ENCODE results near the gene NUP88.
"Not testable (repeated sequence)": the region's sequence is repeated elsewhere in the genome, so short reads cannot be mapped to it uniquely, and the experiment has no call there.

The NUP88 gene

GRCh38 chr17:5434984-5435383, 15.5 kb upstream of the NUP88 start:
- Histone ChIP-seq H3K4me3 (ENCODE audit: control insufficient read depth in 1 of 7, extremely low read depth in 1 of 7, insufficient read depth in 4 of 7, low read depth in 2 of 7, low read length in 6 of 7) (no peak overlapping the region), H3K4me1 (ENCODE audit: control extremely low read depth in 1 of 4, control insufficient read depth in 4 of 4, insufficient read depth in 4 of 4, low read length in 3 of 4) (peaks cover 17 to 35% (median 25%) of the 10 kb centered on the region in 4 experiments), H3K27me3 (replicated peaks in 2 of 5; ENCODE audit: control insufficient read depth in 4 of 5, insufficient read depth in 5 of 5, low read length in 4 of 5) (no peaks in the 10 kb centered on the region), H3K9me3 (ENCODE audit: control extremely low read depth in 1 of 5, control insufficient read depth in 4 of 5, insufficient read depth in 2 of 5, low read depth in 1 of 5, low read length in 4 of 5) (no peaks in the 10 kb centered on the region), H3K36me3 (ENCODE audit: control insufficient read depth in 4 of 4, insufficient read depth in 4 of 4, low read length in 3 of 4) (peaks cover 19 to 63% (median 47%) of the 10 kb centered on the region in 4 experiments), H3K27ac (ENCODE audit: insufficient read depth in 1 of 2, low read depth in 1 of 2, low read length in 2 of 2, poor library complexity in 1 of 2, severe bottlenecking in 2 of 2) (no peak overlapping the region)
- ChIA-PET CTCF (no interaction called here), POLR2A (no interaction called here)
- DNase-seq: no peak
- WGBS (ENCODE audit: insufficient coverage): 100% methylated on average over 2 of the region's 2 CpGs

- Histone ChIP-seq H3K4me3 (ENCODE audit: control insufficient read depth in 1 of 7, extremely low read depth in 1 of 7, insufficient read depth in 4 of 7, low read depth in 2 of 7, low read length in 6 of 7) (no peak overlapping the region), H3K4me1 (ENCODE audit: control extremely low read depth in 1 of 4, control insufficient read depth in 4 of 4, insufficient read depth in 4 of 4, low read length in 3 of 4) (peaks cover 4 to 14% (median 10%) of the 10 kb centered on the region in 4 experiments), H3K27me3 (replicated peaks in 2 of 5; ENCODE audit: control insufficient read depth in 4 of 5, insufficient read depth in 5 of 5, low read length in 4 of 5) (no peaks in the 10 kb centered on the region), H3K9me3 (ENCODE audit: control extremely low read depth in 1 of 5, control insufficient read depth in 4 of 5, insufficient read depth in 2 of 5, low read depth in 1 of 5, low read length in 4 of 5) (no peaks in the 10 kb centered on the region), H3K36me3 (ENCODE audit: control insufficient read depth in 4 of 4, insufficient read depth in 4 of 4, low read length in 3 of 4) (peaks cover 24 to 83% (median 71%) of the 10 kb centered on the region in 4 experiments), H3K27ac (ENCODE audit: insufficient read depth in 1 of 2, low read depth in 1 of 2, low read length in 2 of 2, poor library complexity in 1 of 2, severe bottlenecking in 2 of 2) (no peak overlapping the region)
- WGBS (ENCODE audit: insufficient coverage): 87% methylated on average over 2 of the region's 3 CpGs
- ChIA-PET POLR2A (no interaction called here), CTCF (no interaction called here)
- no peak for DNase-seq
Measured at GRCh38 chr17:5431949-5432556, 12.6 kb upstream of the NUP88 start.

GRCh38 chr17:5431234-5431633, 11.8 kb upstream of the NUP88 start:
- Histone ChIP-seq H3K36me3 (ENCODE audit: control insufficient read depth in 4 of 4, insufficient read depth in 4 of 4, low read length in 3 of 4) (peaks cover 24 to 90% (median 72%) of the 10 kb centered on the region in 4 experiments), H3K27ac (ENCODE audit: insufficient read depth in 1 of 2, low read depth in 1 of 2, low read length in 2 of 2, poor library complexity in 1 of 2, severe bottlenecking in 2 of 2) (peak overlapping the region in 1 of 2 experiments; percentile 21)
- DNase-seq: peak in 1 of 3 donors; percentile 12
- WGBS (ENCODE audit: insufficient coverage): 41% methylated on average over 2 of the region's 5 CpGs
- CTCF ChIA-PET: interaction anchor here (1.2 to 2.6 kb wide), 2 partner anchors 8 to 11 kb away, joined by 3 to 12 read pairs; partner anchors contain the start of gene C1QBP
- H3K27me3 ChIP-seq (replicated peaks in 2 of 5; ENCODE audit: control insufficient read depth in 4 of 5, insufficient read depth in 5 of 5, low read length in 4 of 5); H3K4me3 ChIP-seq (ENCODE audit: control insufficient read depth in 1 of 7, extremely low read depth in 1 of 7, insufficient read depth in 4 of 7, low read depth in 2 of 7, low read length in 6 of 7); H3K4me1 ChIP-seq (ENCODE audit: control extremely low read depth in 1 of 4, control insufficient read depth in 4 of 4, insufficient read depth in 4 of 4, low read length in 3 of 4); H3K9me3 ChIP-seq (ENCODE audit: control extremely low read depth in 1 of 5, control insufficient read depth in 4 of 5, insufficient read depth in 2 of 5, low read depth in 1 of 5, low read length in 4 of 5); POLR2A ChIA-PET: not testable (repeated sequence)

DNA sequence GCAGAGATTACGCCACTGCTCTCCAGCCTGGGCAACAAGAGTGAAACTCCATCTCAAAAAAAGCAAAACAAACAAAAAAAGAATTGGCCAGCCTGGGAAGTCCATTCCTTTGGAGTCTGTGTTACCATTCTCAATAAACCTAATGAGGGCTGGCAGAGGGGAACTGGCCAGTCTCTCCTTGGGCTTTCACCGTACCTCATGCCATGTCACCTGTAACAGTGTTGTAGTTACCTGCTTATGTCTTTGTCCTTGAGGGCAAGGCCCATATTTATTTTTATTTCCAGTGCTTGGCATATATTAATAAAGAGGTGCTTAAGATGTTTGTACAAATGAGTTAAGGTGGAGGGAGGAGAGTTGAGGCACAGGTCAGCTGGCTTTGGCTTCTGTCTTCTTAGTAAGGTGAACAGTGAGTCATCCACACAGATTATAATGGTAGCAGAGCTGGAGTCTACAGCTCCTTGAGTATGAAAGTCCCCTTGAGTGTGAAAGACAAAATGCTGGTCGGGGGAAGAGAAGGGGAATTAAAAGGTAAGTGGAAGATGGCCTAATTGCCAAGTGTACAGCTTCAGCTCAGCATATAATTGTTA, 11.0 kb upstream of the NUP88 start:
- CTCF ChIA-PET: interaction anchor here (0.7 to 2.6 kb wide), 4 partner anchors 9 to 12 kb away, joined by 3 to 12 read pairs (median 4); partner anchors contain the start of genes C1QBP, NUP88 and RPAIN
- peak overlapping the region in 1 of 2 experiments; percentile 11 for H3K27ac ChIP-seq (ENCODE audit: insufficient read depth in 1 of 2, low read depth in 1 of 2, low read length in 2 of 2, poor library complexity in 1 of 2, severe bottlenecking in 2 of 2)
- POLR2A ChIA-PET: interaction anchor here (0.6 kb wide), 1 partner anchor 74 kb away, joined by 4 read pairs; no protein-coding TSS in a partner anchor
- H3K4me1 ChIP-seq (ENCODE audit: control extremely low read depth in 1 of 4, control insufficient read depth in 4 of 4, insufficient read depth in 4 of 4, low read length in 3 of 4): peaks cover 0 to 3% (median 1%) of the 10 kb centered on the region in 4 experiments
- peaks cover 27 to 92% (median 76%) of the 10 kb centered on the region in 4 experiments for H3K36me3 ChIP-seq (ENCODE audit: control insufficient read depth in 4 of 4, insufficient read depth in 4 of 4, low read length in 3 of 4)
- H3K9me3 ChIP-seq (ENCODE audit: control extremely low read depth in 1 of 5, control insufficient read depth in 4 of 5, insufficient read depth in 2 of 5, low read depth in 1 of 5, low read length in 4 of 5): no peaks in the 10 kb centered on the region
- DNase-seq: no peak
- H3K27me3 ChIP-seq (replicated peaks in 2 of 5; ENCODE audit: control insufficient read depth in 4 of 5, insufficient read depth in 5 of 5, low read length in 4 of 5): no peaks in the 10 kb centered on the region
- 100% methylated on average over 3 of the region's 3 CpGs for WGBS (ENCODE audit: insufficient coverage)
- no peak overlapping the region for H3K4me3 ChIP-seq (ENCODE audit: control insufficient read depth in 1 of 7, extremely low read depth in 1 of 7, insufficient read depth in 4 of 7, low read depth in 2 of 7, low read length in 6 of 7)

DNA sequence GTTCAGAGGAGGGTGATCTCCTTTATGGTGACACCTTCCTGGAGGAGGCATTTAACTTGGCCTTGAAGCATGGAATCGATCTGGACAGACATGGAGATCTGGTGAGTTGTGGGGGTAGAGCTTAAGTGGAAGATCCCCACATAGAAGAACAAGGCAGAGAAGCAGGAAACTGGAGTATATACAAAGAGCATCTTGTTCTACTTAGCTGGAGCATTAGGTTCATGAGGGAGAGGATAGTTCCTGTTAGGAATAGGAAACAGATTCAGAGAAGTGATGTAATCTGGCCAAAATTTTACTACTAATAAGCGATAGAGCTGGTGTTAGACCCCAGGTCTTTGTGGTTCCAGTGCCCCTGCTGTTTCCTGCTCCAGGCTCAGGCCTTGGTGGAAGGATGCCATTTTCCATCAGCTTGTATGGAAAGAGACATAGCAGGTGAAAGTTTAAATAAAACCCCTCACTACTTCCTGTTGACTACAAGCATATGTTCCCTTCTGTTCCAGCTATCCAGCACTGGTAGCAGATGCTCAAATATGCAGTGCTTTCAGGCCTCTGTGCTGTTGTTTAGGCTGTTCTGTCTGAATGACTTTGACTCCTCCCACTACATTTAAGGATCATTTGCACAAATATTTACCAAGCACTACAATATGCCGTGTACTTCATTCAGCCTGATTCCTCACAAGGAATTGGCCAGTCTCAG, 9.9 kb upstream of the NUP88 start:
- CTCF ChIA-PET: interaction anchor here (1.2 to 2.6 kb wide), 3 partner anchors 8 to 10 kb away, joined by 3 to 12 read pairs (median 5); partner anchors contain the start of genes C1QBP, NUP88 and RPAIN
- POLR2A ChIA-PET: interaction anchor here (0.7 kb wide), 1 partner anchor 10 kb away, joined by 3 read pairs; the partner anchor contains the start of gene C1QBP
- no peak for DNase-seq
- Histone ChIP-seq H3K9me3 (ENCODE audit: control extremely low read depth in 1 of 5, control insufficient read depth in 4 of 5, insufficient read depth in 2 of 5, low read depth in 1 of 5, low read length in 4 of 5) (no peaks in the 10 kb centered on the region), H3K4me1 (ENCODE audit: control extremely low read depth in 1 of 4, control insufficient read depth in 4 of 4, insufficient read depth in 4 of 4, low read length in 3 of 4) (no peaks in the 10 kb centered on the region), H3K36me3 (ENCODE audit: control insufficient read depth in 4 of 4, insufficient read depth in 4 of 4, low read length in 3 of 4) (peaks cover 30 to 94% (median 73%) of the 10 kb centered on the region in 4 experiments), H3K27ac (ENCODE audit: insufficient read depth in 1 of 2, low read depth in 1 of 2, low read length in 2 of 2, poor library complexity in 1 of 2, severe bottlenecking in 2 of 2) (peak overlapping the region in 1 of 2 experiments; percentile 20), H3K27me3 (replicated peaks in 2 of 5; ENCODE audit: control insufficient read depth in 4 of 5, insufficient read depth in 5 of 5, low read length in 4 of 5) (no peaks in the 10 kb centered on the region), H3K4me3 (ENCODE audit: control insufficient read depth in 1 of 7, extremely low read depth in 1 of 7, insufficient read depth in 4 of 7, low read depth in 2 of 7, low read length in 6 of 7) (no peak overlapping the region)
- WGBS (ENCODE audit: insufficient coverage): 80% methylated on average over 2 of the region's 3 CpGs

DNA sequence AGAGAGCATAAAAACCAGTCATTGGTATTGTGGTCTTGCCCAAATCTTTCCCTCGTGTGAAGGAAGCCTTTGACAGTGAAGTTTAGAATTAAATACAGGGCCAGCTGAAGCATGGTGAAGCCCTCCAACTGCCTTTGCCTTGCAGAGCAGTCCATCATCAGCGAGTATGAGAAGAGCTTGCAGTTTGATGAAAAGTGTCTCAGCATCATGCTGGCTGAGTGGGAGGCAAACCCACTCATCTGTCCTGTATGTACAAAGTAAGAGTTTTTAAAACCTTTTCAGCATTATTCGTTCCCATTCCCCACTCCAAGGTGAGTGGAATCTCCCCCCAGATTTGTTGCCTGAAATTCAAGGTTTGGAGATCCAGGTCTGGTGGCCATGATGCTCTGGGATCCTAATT, 6.4 kb upstream of the NUP88 start:
- H3K9me3 ChIP-seq (ENCODE audit: control extremely low read depth in 1 of 5, control insufficient read depth in 4 of 5, insufficient read depth in 2 of 5, low read depth in 1 of 5, low read length in 4 of 5): no peaks in the 10 kb centered on the region
- POLR2A ChIA-PET: no interaction called here
- CTCF ChIA-PET: interaction anchor here (5.5 kb wide), 1 partner anchor 14 kb away, joined by 30 read pairs; the partner anchor contains the start of gene C1QBP
- no peaks in the 10 kb centered on the region for H3K27me3 ChIP-seq (replicated peaks in 2 of 5; ENCODE audit: control insufficient read depth in 4 of 5, insufficient read depth in 5 of 5, low read length in 4 of 5)
- no peak for DNase-seq
- H3K4me3 ChIP-seq (ENCODE audit: control insufficient read depth in 1 of 7, extremely low read depth in 1 of 7, insufficient read depth in 4 of 7, low read depth in 2 of 7, low read length in 6 of 7): no peak overlapping the region
- H3K27ac ChIP-seq (ENCODE audit: insufficient read depth in 1 of 2, low read depth in 1 of 2, low read length in 2 of 2, poor library complexity in 1 of 2, severe bottlenecking in 2 of 2): no peak overlapping the region
- 87% methylated on average over 3 of the region's 3 CpGs for WGBS (ENCODE audit: insufficient coverage)
- H3K36me3 ChIP-seq (ENCODE audit: control insufficient read depth in 4 of 4, insufficient read depth in 4 of 4, low read length in 3 of 4): peaks cover 22 to 88% (median 63%) of the 10 kb centered on the region in 4 experiments
- peaks cover 2 to 7% (median 7%) of the 10 kb centered on the region in 4 experiments for H3K4me1 ChIP-seq (ENCODE audit: control extremely low read depth in 1 of 4, control insufficient read depth in 4 of 4, insufficient read depth in 4 of 4, low read length in 3 of 4)
